Measurements from ENCODE around the gene RAPGEF1. TPM values are rescaled to one million over a fixed set of nuclear protein-coding genes. Genes with fewer than 3 reads are reported as not detected.
"Not testable (repeated sequence)": the region's sequence is repeated elsewhere in the genome, so short reads cannot be mapped to it uniquely, and the experiment has no call there.

RAPGEF1 gene
- total RNA-seq, 2 donors from 2014 or later: 28.6 to 63.8 TPM

DNA sequence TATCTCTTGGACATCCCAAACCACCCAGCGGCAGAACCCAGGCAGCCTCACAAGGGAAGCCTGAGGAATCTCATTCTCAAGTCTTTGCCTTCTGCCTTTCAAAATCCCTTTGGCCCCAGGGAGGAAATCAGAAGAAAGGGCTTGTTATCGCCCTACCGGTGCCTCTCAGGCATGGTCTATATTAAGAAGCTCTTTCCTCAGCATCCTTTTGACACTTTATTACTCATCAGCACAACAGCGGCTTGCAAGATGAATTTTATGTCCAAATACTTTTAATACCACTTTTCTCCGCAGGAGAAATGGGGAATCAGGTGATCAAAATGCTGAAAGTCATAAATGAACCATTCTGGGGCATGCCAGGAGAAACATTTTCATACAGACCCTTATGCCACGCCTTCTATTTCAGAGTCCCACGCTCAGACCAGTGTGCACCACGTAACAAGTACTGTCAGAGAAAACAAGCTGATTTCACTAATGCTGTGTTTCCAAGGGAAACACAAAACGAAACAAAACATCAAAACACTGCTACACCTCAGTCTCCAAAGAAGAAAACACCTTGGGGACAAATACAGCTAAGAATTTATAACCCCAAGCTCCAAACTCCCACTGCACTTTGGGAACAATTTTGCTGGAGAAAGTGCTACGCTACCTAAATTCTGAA is 30.0 kb downstream of the RAPGEF1 start:
- TF ChIP-seq, protein P1, sequence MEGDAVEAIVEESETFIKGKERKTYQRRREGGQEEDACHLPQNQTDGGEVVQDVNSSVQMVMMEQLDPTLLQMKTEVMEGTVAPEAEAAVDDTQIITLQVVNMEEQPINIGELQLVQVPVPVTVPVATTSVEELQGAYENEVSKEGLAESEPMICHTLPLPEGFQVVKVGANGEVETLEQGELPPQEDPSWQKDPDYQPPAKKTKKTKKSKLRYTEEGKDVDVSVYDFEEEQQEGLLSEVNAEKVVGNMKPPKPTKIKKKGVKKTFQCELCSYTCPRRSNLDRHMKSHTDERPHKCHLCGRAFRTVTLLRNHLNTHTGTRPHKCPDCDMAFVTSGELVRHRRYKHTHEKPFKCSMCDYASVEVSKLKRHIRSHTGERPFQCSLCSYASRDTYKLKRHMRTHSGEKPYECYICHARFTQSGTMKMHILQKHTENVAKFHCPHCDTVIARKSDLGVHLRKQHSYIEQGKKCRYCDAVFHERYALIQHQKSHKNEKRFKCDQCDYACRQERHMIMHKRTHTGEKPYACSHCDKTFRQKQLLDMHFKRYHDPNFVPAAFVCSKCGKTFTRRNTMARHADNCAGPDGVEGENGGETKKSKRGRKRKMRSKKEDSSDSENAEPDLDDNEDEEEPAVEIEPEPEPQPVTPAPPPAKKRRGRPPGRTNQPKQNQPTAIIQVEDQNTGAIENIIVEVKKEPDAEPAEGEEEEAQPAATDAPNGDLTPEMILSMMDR (IDR thresholded peaks at IDR 0.05): no peak
- TF ChIP-seq POLR2AphosphoS5 (IDR thresholded peaks at IDR 0.05): no peak
- TF ChIP-seq POLR2A (IDR thresholded peaks at IDR 0.05): no peak
- H3K27me3 ChIP-seq (replicated peaks; ENCODE audit: insufficient read depth): no peaks in the 10 kb centered on the region
- WGBS: 63% methylated on average over 10 of the region's 10 CpGs
- H3K27ac ChIP-seq: peak overlapping the region in 1 of 2 donors; percentile 36
- H3K4me3 ChIP-seq: no peak overlapping the region
- intact Hi-C loops (cut with DNase I): loop anchor here (5.0 kb wide), 1 partner anchor 33 kb away; no protein-coding TSS in a partner anchor
- no peaks in the 10 kb centered on the region for H3K36me3 ChIP-seq
- DNase-seq (ENCODE audit: low spot score): no peak
- no peaks in the 10 kb centered on the region for H3K9me3 ChIP-seq
- H3K4me1 ChIP-seq (replicated peaks): no peaks in the 10 kb centered on the region

DNA sequence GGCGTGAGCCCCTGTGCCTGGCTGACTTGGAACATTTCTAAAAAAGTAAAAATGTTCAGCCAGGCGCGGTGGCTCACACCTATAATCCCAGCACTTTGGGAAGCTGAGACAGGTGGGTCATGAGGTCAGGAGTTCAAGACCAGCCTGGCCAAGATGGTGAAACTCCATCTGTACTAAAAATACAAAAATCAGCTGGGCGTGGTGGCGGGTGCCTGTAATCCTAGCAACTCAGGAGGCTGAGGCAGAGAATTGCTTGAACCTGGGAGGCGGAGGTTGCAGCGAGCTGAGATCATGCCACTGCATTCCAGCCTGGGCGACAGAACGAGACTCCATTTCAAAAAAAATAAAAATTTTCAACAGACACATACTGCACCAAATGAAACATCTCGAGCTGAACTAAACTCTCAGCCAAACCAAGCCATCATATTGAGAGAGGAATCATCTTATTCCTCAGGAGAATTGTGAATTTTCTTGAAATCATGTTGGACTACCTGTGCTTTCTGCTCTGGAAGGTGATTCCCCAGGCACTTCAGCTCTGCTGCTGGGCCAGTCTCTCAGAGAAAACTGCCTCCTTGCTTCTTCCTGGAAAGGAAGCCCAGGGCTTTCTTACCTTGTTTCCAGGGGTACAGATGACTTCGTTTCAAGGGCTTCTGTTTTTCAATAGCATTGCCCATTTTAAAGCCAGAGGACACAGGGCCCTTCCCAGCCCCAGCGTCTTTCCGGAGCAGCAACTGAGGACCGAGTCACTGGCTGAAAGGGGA is 30.7 kb downstream of the RAPGEF1 start:
- intact Hi-C loops (cut with DNase I); H3K9me3 ChIP-seq; H3K27me3 ChIP-seq (replicated peaks; ENCODE audit: insufficient read depth); H3K4me1 ChIP-seq (replicated peaks); H3K4me3 ChIP-seq; H3K36me3 ChIP-seq; DNase-seq (ENCODE audit: low spot score): not testable (repeated sequence)
- H3K27ac ChIP-seq: peak overlapping the region in 1 of 2 donors; percentile 36
- WGBS: 84% methylated on average over 14 of the region's 14 CpGs

DNA sequence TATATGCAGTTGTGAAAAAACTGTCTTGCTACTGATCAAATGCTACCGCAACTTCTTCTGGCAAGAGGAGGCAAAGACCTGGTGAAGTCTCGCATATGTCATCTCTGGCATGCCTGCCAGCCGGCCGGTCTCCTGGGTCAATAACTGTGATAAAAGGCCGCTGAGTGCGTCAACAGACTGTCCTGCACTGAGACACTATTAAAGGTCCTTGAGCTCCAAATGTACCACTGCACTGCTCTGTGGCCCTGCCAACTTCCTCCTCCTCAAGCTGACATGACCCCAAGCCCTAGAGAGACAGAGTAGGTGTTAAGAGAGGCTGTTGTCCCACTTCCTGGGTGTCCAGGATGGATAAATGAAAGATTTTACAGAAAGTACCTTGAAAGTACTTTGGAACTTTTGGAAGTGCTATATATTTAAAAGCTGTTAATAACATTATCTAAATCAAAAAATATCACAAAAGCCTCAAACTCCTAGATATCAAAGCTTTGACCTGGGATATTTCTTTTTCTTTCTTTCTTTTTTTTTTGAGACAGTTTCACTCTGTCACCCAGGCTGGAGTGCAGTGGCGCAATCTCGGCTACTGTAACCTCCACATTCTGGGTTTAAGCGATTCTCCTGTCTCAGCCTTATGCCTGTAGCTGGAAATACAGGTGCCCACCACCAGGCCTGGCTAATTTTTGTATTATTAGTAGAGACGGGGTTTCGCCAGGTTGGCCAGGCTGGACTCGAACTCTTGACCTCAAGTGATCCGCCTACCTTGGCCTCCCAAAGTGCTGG is 31.5 kb downstream of the RAPGEF1 start:
- DNase-seq (ENCODE audit: low spot score): peak; percentile 24
- Histone ChIP-seq H3K9me3 (no peaks in the 10 kb centered on the region), H3K27ac (peak overlapping the region in 1 of 2 donors; percentile 36), H3K36me3 (no peaks in the 10 kb centered on the region), H3K27me3 (replicated peaks; ENCODE audit: insufficient read depth) (no peaks in the 10 kb centered on the region), H3K4me3 (no peak overlapping the region), H3K4me1 (replicated peaks) (no peaks in the 10 kb centered on the region)
- no peak for TF ChIP-seq POLR2A (IDR thresholded peaks at IDR 0.05)
- no peak for TF ChIP-seq POLR2AphosphoS5 (IDR thresholded peaks at IDR 0.05)
- TF ChIP-seq, protein P1 (IDR thresholded peaks at IDR 0.05): no peak
- intact Hi-C loops (cut with DNase I): no loop called here
- 64% methylated on average over 13 of the region's 13 CpGs for WGBS

DNA sequence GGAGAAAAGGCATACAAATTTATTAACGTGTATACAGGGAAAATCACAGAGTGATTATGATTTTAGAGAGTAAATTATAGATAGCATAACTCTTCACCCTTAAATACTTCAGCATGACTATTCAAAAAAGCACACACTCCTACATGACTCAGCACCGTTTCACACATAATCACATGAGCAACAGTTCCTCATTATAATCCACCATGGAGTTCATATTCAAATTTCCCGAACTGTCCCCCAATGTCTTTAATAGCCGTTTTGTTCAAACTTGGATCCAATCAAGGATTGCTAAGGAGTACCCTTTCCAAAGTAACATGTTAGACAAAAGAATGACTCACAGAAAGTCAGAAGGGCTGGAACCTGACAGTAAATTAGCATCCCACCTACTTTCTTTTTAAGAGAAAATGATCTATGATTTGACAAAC is 32.1 kb downstream of the RAPGEF1 start:
- peak overlapping the region in 1 of 2 donors; percentile 3 for H3K27ac ChIP-seq
- no peaks in the 10 kb centered on the region for H3K27me3 ChIP-seq (replicated peaks; ENCODE audit: insufficient read depth)
- intact Hi-C loops (cut with DNase I): no loop called here
- H3K36me3 ChIP-seq: no peaks in the 10 kb centered on the region
- H3K4me3 ChIP-seq: no peak overlapping the region
- no peak for DNase-seq (ENCODE audit: low spot score)
- TF ChIP-seq POLR2AphosphoS5 (IDR thresholded peaks at IDR 0.05) (no peak), POLR2A (IDR thresholded peaks at IDR 0.05) (no peak)
- TF ChIP-seq, protein P1 (IDR thresholded peaks at IDR 0.05): no peak
- 31% methylated on average over 4 of the region's 4 CpGs for WGBS
- no peaks in the 10 kb centered on the region for H3K4me1 ChIP-seq (replicated peaks)
- H3K9me3 ChIP-seq: no peaks in the 10 kb centered on the region

DNA sequence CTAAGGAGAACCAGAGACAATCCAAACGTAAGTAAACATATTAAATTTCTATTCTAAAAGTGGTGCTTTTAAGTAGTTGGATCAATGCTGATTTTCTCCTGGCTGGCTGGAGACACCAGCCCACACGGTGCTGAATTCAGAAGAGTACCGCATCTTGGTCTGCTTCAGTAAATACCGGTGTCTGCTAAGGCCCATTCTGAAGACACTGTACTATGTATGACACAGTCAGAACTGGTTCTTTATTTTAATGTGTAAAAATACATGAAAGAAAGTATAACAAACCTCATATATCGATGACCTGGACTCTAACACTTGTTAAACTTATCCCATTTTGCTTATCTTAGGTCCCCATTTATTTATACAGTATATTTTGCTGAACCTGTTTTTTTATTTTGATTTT is 32.8 kb downstream of the RAPGEF1 start:
- H3K9me3 ChIP-seq: no peaks in the 10 kb centered on the region
- no peaks in the 10 kb centered on the region for H3K4me1 ChIP-seq (replicated peaks)
- intact Hi-C loops (cut with DNase I): no loop called here
- TF ChIP-seq POLR2A (IDR thresholded peaks at IDR 0.05) (no peak), POLR2AphosphoS5 (IDR thresholded peaks at IDR 0.05) (no peak)
- TF ChIP-seq, protein P1 (IDR thresholded peaks at IDR 0.05): no peak
- H3K36me3 ChIP-seq: no peaks in the 10 kb centered on the region
- H3K4me3 ChIP-seq: no peak overlapping the region
- 63% methylated on average over 5 of the region's 5 CpGs for WGBS
- H3K27ac ChIP-seq: no peak overlapping the region
- no peak for DNase-seq (ENCODE audit: low spot score)
- H3K27me3 ChIP-seq (replicated peaks; ENCODE audit: insufficient read depth): no peaks in the 10 kb centered on the region
